Keratinocyte (primary cell): ENCODE results near the gene HOXB4. TPM values are rescaled to one million over a fixed set of nuclear protein-coding genes. Genes with fewer than 3 reads are reported as not detected.

Source experiments
- DNase-seq: peaks from one replicate; pipeline ENCODE4 v3.0.0-alpha.2; 2011; ENCODE audit warnings: low read depth, missing footprints, low spot score
- FAIRE-seq: peaks from 2 replicates; lab custom pipeline; 2011; peaks lifted over from hg19 to GRCh38; lab: Jason Lieb, UNC
- H2AFZ ChIP-seq: 2 replicates; pipeline ENCODE4 v1.6.0; 2012; ENCODE audit warnings: low read length, control low read depth, inconsistent platforms; ENCODE audit not compliant: control insufficient read depth
- H3K27ac ChIP-seq: 2 replicates; pipeline ENCODE4 v1.5.1; 2011; ENCODE audit warnings: low read length; ENCODE audit not compliant: control insufficient read depth, insufficient read depth
- H3K27me3 ChIP-seq: 3 replicates; pipeline ENCODE4 v1.6.0; 2011; ENCODE audit warnings: low read length; ENCODE audit not compliant: control insufficient read depth, insufficient read depth; ENCODE audit errors: extremely low read depth
- H3K36me3 ChIP-seq, 2 experiments: 2 replicates in 1 of 2; 3 replicates in 1 of 2; pipeline ENCODE4 v1.5.1; 2011; ENCODE audit warnings: low read length in 2 of 2, mild to moderate bottlenecking in 1 of 2; ENCODE audit not compliant: control insufficient read depth in 2 of 2, insufficient read depth in 2 of 2; ENCODE audit errors: extremely low read depth in 1 of 2
- H3K4me1 ChIP-seq: 3 replicates; pipeline ENCODE4 v1.5.1; 2011; ENCODE audit warnings: low read length; ENCODE audit not compliant: control insufficient read depth, insufficient read depth; ENCODE audit errors: extremely low read depth
- H3K4me2 ChIP-seq: 3 replicates; pipeline ENCODE4 v1.6.0; 2011; ENCODE audit warnings: low read depth, low read length; ENCODE audit not compliant: control insufficient read depth, insufficient read depth; ENCODE audit errors: extremely low read depth
- H3K4me3 ChIP-seq, 3 experiments: fragments of 200-600 bp in 1 of 3; sonication (generic) in 1 of 3; 2 replicates in 2 of 3; 3 replicates in 1 of 3; pipeline ENCODE4 v1.5.1; 2011 to 2016; ENCODE audit warnings: low read length in 3 of 3, mild to moderate bottlenecking in 3 of 3, control low read depth in 2 of 3, inconsistent platforms in 1 of 3, low read depth in 1 of 3, mixed read lengths in 1 of 3, mixed run types in 1 of 3, moderate library complexity in 1 of 3; ENCODE audit not compliant: control insufficient read depth in 2 of 3, insufficient read depth in 2 of 3; ENCODE audit errors: extremely low read depth in 1 of 3
- H3K79me2 ChIP-seq: 2 replicates; pipeline ENCODE4 v1.6.0; 2012; ENCODE audit warnings: low read length; ENCODE audit not compliant: control insufficient read depth, insufficient read depth
- H3K9ac ChIP-seq: 3 replicates; pipeline ENCODE4 v1.6.0; 2011; ENCODE audit warnings: low read length; ENCODE audit not compliant: control insufficient read depth, insufficient read depth; ENCODE audit errors: extremely low read depth
- H3K9me1 ChIP-seq: 3 replicates; pipeline ENCODE4 v1.6.0; 2011; ENCODE audit warnings: low read length; ENCODE audit not compliant: control insufficient read depth, insufficient read depth; ENCODE audit errors: extremely low read depth
- H3K9me3 ChIP-seq: 2 replicates; pipeline ENCODE4 v1.5.1; 2012; ENCODE audit warnings: low read depth, low read length; ENCODE audit not compliant: control insufficient read depth
- H4K20me1 ChIP-seq: 3 replicates; pipeline ENCODE4 v1.6.0; 2011; ENCODE audit warnings: low read length; ENCODE audit not compliant: control insufficient read depth, insufficient read depth; ENCODE audit errors: extremely low read depth
- EZH2 ChIP-seq: IDR thresholded peaks from one replicate; pipeline ENCODE4 v1.6.1; 2012; ENCODE audit warnings: inconsistent platforms, mild to moderate bottlenecking, low read length, moderate library complexity
- dilution Hi-C: fragments of 300-500 bp; cut with MboI; formaldehyde crosslinking; loops from one replicate; pipeline ENCODE4 v1.7.0; 2020; ENCODE audit warnings: low sequenced_read_pairs; ENCODE audit not compliant: extremely low pct_ligation_motif_present
- polyA plus RNA-seq, 5 experiments: library from polyadenylated mRNA; depleted of rRNA in 3 of 5; stranded (reverse) in 3 of 5; stranded (forward) in 1 of 5; unstranded in 1 of 5; fragments of >200 nt; gene quantifications; 1 replicate in 1 of 5; 2 replicates in 3 of 5; 3 replicates in 1 of 5; pipeline versions ENCODE4 v1.2.1 to v1.2.3, GENCODE V29; 2011 to 2012; ENCODE audit warnings: missing spikeins in 2 of 5, low read depth in 1 of 5, low replicate concordance in 1 of 5
- TF ChIP-seq, protein P1 (sequence below), 3 experiments: IDR thresholded peaks in 1 of 3; conservative IDR thresholded peaks in 1 of 3; optimal IDR thresholded peaks in 1 of 3; 2 replicates in 2 of 3; 3 replicates in 1 of 3; pipeline versions ENCODE3 to v1.5.1; 2011; ENCODE audit warnings: low read length in 3 of 3, mild to moderate bottlenecking in 3 of 3, moderate library complexity in 2 of 3, control low read depth in 1 of 3, inconsistent platforms in 1 of 3; ENCODE audit not compliant: insufficient read depth in 2 of 3; ENCODE audit errors: extremely low read depth in 1 of 3

HOXB4 gene
- polyA plus RNA-seq, 1 donor (not counting 4 experiments of a cell fraction or from before 2014, with no cell fraction given), result 0.59 TPM

GRCh38 chr17:48571826-48572417 lies 6.2 kb downstream of the HOXB4 start:
- dilution Hi-C loops, result no loop called here
- Histone ChIP-seq H3K27me3 (peaks cover 78% of the 10 kb centered on the region), H3K9me3 (no peaks in the 10 kb centered on the region), H3K9me1 (no peaks in the 10 kb centered on the region), H3K36me3 (peaks cover 0 to 2% of the 10 kb centered on the region in 2 experiments), H2AFZ (no peak overlapping the region), H4K20me1 (no peaks in the 10 kb centered on the region), H3K9ac (no peak overlapping the region), H3K27ac (no peak overlapping the region), H3K4me2 (no peak overlapping the region), H3K4me1 (peaks cover 18% of the 10 kb centered on the region), H3K4me3 (no peak overlapping the region), H3K79me2 (no peaks in the 10 kb centered on the region)
- TF ChIP-seq, protein P1, sequence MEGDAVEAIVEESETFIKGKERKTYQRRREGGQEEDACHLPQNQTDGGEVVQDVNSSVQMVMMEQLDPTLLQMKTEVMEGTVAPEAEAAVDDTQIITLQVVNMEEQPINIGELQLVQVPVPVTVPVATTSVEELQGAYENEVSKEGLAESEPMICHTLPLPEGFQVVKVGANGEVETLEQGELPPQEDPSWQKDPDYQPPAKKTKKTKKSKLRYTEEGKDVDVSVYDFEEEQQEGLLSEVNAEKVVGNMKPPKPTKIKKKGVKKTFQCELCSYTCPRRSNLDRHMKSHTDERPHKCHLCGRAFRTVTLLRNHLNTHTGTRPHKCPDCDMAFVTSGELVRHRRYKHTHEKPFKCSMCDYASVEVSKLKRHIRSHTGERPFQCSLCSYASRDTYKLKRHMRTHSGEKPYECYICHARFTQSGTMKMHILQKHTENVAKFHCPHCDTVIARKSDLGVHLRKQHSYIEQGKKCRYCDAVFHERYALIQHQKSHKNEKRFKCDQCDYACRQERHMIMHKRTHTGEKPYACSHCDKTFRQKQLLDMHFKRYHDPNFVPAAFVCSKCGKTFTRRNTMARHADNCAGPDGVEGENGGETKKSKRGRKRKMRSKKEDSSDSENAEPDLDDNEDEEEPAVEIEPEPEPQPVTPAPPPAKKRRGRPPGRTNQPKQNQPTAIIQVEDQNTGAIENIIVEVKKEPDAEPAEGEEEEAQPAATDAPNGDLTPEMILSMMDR (optimal IDR thresholded peaks at IDR 0.05 in 1 of 3, IDR thresholded peaks at IDR 0.05 in 1 of 3, conservative IDR thresholded peaks at IDR 0.05 in 1 of 3; ENCODE audit: extremely low read depth in 1 of 3, insufficient read depth in 2 of 3, low read length in 3 of 3), result no peak
- no peak for TF ChIP-seq EZH2
- DNase-seq (no peak), FAIRE-seq (no peak)

DNA sequence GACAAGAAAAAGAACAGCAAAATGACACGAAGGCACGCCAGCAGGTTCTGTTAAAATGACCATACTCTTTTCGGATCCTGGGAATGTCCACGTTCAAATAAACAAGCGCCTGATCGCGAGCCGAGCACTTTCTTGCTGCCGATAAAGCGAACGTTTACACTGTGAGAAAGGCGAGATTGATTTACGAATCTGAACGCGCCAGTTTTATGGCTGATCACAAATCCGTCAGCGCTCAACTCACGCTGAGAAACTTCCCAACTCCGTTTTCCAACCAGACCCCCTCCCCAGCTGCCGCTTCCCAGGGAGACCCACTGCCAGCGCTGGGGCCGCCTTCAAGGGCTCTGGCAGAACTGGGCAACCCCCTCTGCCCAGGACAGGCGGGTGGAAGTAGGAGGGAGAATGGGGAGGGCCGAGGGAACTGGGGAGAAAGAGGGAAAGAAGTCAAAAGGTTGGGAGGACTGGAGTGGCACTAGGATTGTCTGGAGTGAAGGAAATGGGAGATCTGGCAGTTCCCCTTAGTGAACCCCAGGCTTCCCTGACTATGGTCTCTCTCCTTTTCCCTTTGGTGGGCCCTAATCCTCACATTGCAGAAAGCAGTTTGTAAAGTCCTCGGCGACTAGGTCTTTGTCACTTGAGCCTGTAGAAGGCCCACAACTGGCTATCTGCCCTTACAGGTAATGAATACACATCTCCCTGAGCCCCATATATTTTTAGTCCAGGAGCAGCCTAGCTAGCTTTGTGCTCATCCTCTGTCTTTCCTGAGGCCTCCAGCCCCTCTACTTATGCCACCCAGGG lies 6.9 kb downstream of the HOXB4 start:
- Histone ChIP-seq H3K4me3 (no peak overlapping the region), H3K27ac (no peak overlapping the region), H2AFZ (no peak overlapping the region), H3K4me2 (no peak overlapping the region), H3K27me3 (peaks cover 78% of the 10 kb centered on the region), H3K36me3 (peaks cover 0 to 2% of the 10 kb centered on the region in 2 experiments), H3K9ac (no peak overlapping the region), H3K9me1 (no peaks in the 10 kb centered on the region), H3K9me3 (no peaks in the 10 kb centered on the region), H3K4me1 (peaks cover 17% of the 10 kb centered on the region), H4K20me1 (no peaks in the 10 kb centered on the region), H3K79me2 (no peaks in the 10 kb centered on the region)
- TF ChIP-seq, protein P1 (optimal IDR thresholded peaks at IDR 0.05 in 1 of 3, IDR thresholded peaks at IDR 0.05 in 1 of 3, conservative IDR thresholded peaks at IDR 0.05 in 1 of 3; ENCODE audit: extremely low read depth in 1 of 3, insufficient read depth in 2 of 3, low read length in 3 of 3), result no peak
- TF ChIP-seq EZH2, result no peak
- FAIRE-seq (no peak), DNase-seq (no peak)
- dilution Hi-C loops, result no loop called here
